ENCODE results near the gene ENKUR. TPM values are rescaled to one million over a fixed set of nuclear protein-coding genes. Genes with fewer than 3 reads are reported as not detected.

Gene ENKUR
- total RNA-seq = not detected
- long read RNA-seq = 0 reads

- peak; percentile 92 for DNase-seq (ENCODE audit: low spot score)
These were observed at the start of gene ENKUR for GRCh38 chr10:25015828-25016375. Gene ENKUR (minus strand): TSS chr10:25016158. CDS start chr10:25015936, 222 bp downstream.

GRCh38 chr10:25064401-25064800 is 48.4 kb upstream of the ENKUR start:
- no peak for DNase-seq (ENCODE audit: low spot score)

GRCh38 chr10:25063644-25064043 is 47.7 kb upstream of the ENKUR start:
- no peak for DNase-seq (ENCODE audit: low spot score)

GRCh38 chr10:25063157-25063556 is 47.2 kb upstream of the ENKUR start:
- DNase-seq (ENCODE audit: low spot score) = no peak

- no peak for DNase-seq (ENCODE audit: low spot score)
These were observed 45.9 kb upstream of the ENKUR start for GRCh38 chr10:25061711-25062449.

- no peak for DNase-seq (ENCODE audit: low spot score)
These were observed 45.2 kb upstream of the ENKUR start for GRCh38 chr10:25061125-25061524.

- no peak for DNase-seq (ENCODE audit: low spot score)
These were observed 44.0 kb upstream of the ENKUR start for GRCh38 chr10:25059990-25060389.

GRCh38 chr10:25057886-25058285 is 41.9 kb upstream of the ENKUR start:
- no peak for DNase-seq (ENCODE audit: low spot score)

- DNase-seq (ENCODE audit: low spot score) = no peak
These were observed 40.8 kb upstream of the ENKUR start for GRCh38 chr10:25056726-25057125.

GRCh38 chr10:25052012-25052411 is 36.1 kb upstream of the ENKUR start:
- no peak for DNase-seq (ENCODE audit: low spot score)

- no peak for DNase-seq (ENCODE audit: low spot score)
These were observed 34.4 kb upstream of the ENKUR start for GRCh38 chr10:25050402-25050801.

GRCh38 chr10:25049966-25050365 is 34.0 kb upstream of the ENKUR start:
- no peak for DNase-seq (ENCODE audit: low spot score)

GRCh38 chr10:25048450-25048849 is 32.5 kb upstream of the ENKUR start:
- DNase-seq (ENCODE audit: low spot score) = no peak

- DNase-seq (ENCODE audit: low spot score) = no peak
These were observed 31.8 kb upstream of the ENKUR start for GRCh38 chr10:25047591-25048301.

GRCh38 chr10:25047088-25047487 is 31.1 kb upstream of the ENKUR start:
- DNase-seq (ENCODE audit: low spot score) = no peak

GRCh38 chr10:25046641-25047040 is 30.7 kb upstream of the ENKUR start:
- DNase-seq (ENCODE audit: low spot score) = no peak

GRCh38 chr10:25039531-25039930 is 23.6 kb upstream of the ENKUR start:
- DNase-seq (ENCODE audit: low spot score) = no peak

GRCh38 chr10:25038325-25038724 is 22.4 kb upstream of the ENKUR start:
- no peak for DNase-seq (ENCODE audit: low spot score)

- DNase-seq (ENCODE audit: low spot score) = no peak
These were observed 20.4 kb upstream of the ENKUR start for GRCh38 chr10:25036381-25036780.

- no peak for DNase-seq (ENCODE audit: low spot score)
These were observed 13.6 kb upstream of the ENKUR start for GRCh38 chr10:25029519-25029918.

- DNase-seq (ENCODE audit: low spot score) = no peak
These were observed 12.8 kb upstream of the ENKUR start for GRCh38 chr10:25028711-25029110.

- DNase-seq (ENCODE audit: low spot score) = no peak
These were observed 10.5 kb upstream of the ENKUR start for GRCh38 chr10:25026463-25026862.

GRCh38 chr10:25024528-25024927 is 8.6 kb upstream of the ENKUR start:
- DNase-seq (ENCODE audit: low spot score) = no peak
